HUES64 (cell line): ENCODE measurements around the gene PEBP1. TPM values are rescaled to one million over a fixed set of nuclear protein-coding genes. Genes with fewer than 3 reads are reported as not detected.

ENCODE experiments used
- H3K27ac ChIP-seq: 2 replicates; pipeline ENCODE4 v1.7.0; 2013; ENCODE audit warnings: low read depth, low read length, inconsistent platforms
- H3K27me3 ChIP-seq: 2 replicates; pipeline ENCODE4 v1.6.1; 2013; ENCODE audit warnings: mild to moderate bottlenecking, low read length; ENCODE audit not compliant: insufficient read depth
- H3K36me3 ChIP-seq: 2 replicates; pipeline ENCODE4 v1.6.1; 2013; ENCODE audit warnings: mild to moderate bottlenecking, low read length; ENCODE audit not compliant: insufficient read depth
- H3K4me1 ChIP-seq: 2 replicates; pipeline ENCODE4 v1.6.1; 2013; ENCODE audit warnings: mild to moderate bottlenecking, low read length, moderate library complexity; ENCODE audit not compliant: insufficient read depth
- H3K4me3 ChIP-seq: 2 replicates; pipeline ENCODE4 v1.5.1; 2013; ENCODE audit warnings: mild to moderate bottlenecking, low read length, moderate library complexity
- H3K9ac ChIP-seq: 2 replicates; pipeline ENCODE4 v1.6.1; 2013; ENCODE audit warnings: mild to moderate bottlenecking, low read depth, low read length
- H3K9me3 ChIP-seq: 2 replicates; pipeline ENCODE4 v1.6.1; 2013; ENCODE audit warnings: low read depth, low read length; ENCODE audit not compliant: insufficient read depth
- WGBS: fragments of 150-250, 120-280 bp; methylation state at CpG from one replicate; pipeline ENCODE4 v1.1.7; 2013; ENCODE audit warnings: missing lambda C conversion rate; 5-methylcytosine and 5-hydroxymethylcytosine counted together
- polyA plus RNA-seq, 2 experiments: library from polyadenylated mRNA; stranded (reverse); fragments of 50-300 nt; gene quantifications; one replicate each; pipeline ENCODE4 v1.2.3, GENCODE V29; 2013

PEBP1 gene
- 271 TPM for polyA plus RNA-seq (2013, experiment 1 of 2)
- polyA plus RNA-seq (2013, experiment 2 of 2): 266 TPM

DNA sequence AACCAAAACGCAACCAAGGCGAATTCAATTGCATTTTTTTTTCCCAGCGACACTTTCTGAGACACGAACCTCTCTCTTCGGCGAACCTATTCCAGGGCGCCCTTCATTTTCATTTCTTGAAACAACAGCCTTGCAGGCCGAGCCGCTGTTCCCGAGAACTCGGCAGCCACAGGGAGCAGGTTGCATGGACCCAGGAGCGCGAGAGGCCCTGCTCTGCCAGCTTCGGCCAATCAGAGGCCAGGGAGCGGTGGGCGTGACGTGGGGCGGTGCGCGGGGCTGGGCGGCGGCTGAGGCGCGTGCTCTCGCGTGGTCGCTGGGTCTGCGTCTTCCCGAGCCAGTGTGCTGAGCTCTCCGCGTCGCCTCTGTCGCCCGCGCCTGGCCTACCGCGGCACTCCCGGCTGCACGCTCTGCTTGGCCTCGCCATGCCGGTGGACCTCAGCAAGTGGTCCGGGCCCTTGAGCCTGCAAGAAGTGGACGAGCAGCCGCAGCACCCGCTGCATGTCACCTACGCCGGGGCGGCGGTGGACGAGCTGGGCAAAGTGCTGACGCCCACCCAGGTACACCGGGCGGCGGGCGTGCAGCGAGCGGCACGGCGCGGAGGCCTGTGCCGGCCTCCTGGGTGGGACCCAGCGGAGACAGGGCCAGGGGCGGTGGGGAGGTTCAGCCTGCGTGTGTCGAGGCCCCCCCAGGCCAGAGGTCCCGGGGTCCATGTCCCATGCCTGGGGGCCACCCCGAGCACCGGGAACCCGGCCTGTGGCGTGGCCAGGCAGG, at the start of gene PEBP1:
Gene PEBP1 (plus strand): TSS at position 337 of the 771 bp plus-strand sequence. CDS start 86 bp downstream, at position 423.
- no peaks in the 10 kb centered on the region for H3K27me3 ChIP-seq
- H3K4me3 ChIP-seq: peak within 1 kb of the TSS; percentile 89
- peak within 1 kb of the TSS; percentile 98 for H3K9ac ChIP-seq
- no peaks in the 10 kb centered on the region for H3K9me3 ChIP-seq
- peak within 1 kb of the TSS; percentile 63 for H3K27ac ChIP-seq
- H3K36me3 ChIP-seq: peaks cover 33% of the 10 kb centered on the region
- H3K4me1 ChIP-seq: no peaks in the 10 kb centered on the region
- WGBS: 2% methylated on average over 70 of the region's 70 CpGs

DNA sequence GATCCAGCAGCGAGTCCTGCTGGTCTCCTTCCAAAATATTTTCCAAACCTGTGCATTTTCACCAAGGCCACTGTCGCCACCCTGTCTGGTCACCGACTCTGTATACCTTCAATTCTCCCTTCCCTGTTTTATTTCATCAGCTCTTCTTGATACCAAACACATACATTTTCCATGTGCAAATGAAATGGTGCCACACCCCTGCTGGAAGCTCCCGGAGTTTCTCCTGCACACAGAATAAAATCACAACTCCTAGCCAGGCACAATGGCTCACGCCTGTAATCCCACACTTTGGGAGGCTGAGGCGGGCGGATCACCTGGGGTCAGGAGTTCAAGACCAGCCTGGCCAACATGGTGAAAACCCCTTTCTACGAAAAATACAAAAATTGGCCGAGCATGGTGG, 46.1 kb upstream of the PEBP1 start:
- Histone ChIP-seq H3K27ac (no peak overlapping the region), H3K4me3 (no peak overlapping the region), H3K9ac (no peak overlapping the region), H3K36me3 (peaks cover 50% of the 10 kb centered on the region), H3K27me3 (no peaks in the 10 kb centered on the region), H3K4me1 (no peaks in the 10 kb centered on the region), H3K9me3 (no peaks in the 10 kb centered on the region)
- 97% methylated on average over 9 of the region's 9 CpGs for WGBS

DNA sequence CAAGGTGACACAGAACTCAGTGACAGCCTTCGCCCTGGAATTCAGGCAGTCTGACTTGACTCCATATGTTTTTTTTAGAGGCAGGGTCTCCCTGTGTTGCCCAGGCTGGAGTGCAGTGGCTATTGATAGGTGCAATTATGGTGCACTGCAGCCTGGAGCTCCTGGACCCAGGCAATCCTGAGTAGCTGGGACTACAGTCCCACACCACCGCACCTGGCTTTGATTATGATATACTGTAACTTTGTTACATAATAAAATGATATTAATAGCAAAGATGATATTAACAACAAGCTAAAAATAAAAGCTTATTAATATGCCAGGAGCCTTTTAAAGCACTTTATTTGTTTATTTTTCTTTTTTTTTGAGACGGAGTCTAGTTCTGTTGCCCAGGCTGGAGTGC, 41.9 kb upstream of the PEBP1 start:
- Histone ChIP-seq H3K36me3 (peaks cover 48% of the 10 kb centered on the region), H3K9ac (no peak overlapping the region), H3K4me1 (0 out of 2 replicates have a peak, but pooled peaks cover 5% of the 10 kb centered on the region), H3K27ac (no peak overlapping the region), H3K9me3 (no peaks in the 10 kb centered on the region), H3K27me3 (no peaks in the 10 kb centered on the region), H3K4me3 (no peak overlapping the region)
- 100% methylated on average over 2 of the region's 3 CpGs for WGBS

DNA sequence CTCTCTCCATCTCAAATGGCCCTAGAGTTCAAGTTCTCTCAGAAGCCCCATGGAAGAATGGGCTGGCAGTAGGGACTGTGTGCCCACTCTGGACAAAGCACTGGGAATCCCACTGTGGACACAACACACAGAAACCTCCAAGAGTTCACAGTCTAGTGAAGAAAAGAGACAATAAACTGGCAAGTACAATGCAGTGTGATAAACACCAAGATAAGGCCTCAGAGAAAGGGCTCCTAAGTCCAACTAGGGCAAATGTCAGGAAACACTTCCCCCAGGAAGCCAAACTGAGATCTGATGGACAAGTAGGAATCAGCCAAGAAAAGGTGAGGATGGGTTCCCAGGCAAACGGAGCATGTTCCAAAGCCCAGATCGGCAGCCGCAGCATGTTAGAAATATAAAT, 37.5 kb upstream of the PEBP1 start:
- H3K4me1 ChIP-seq: peaks cover 12% of the 10 kb centered on the region; the same call in 1 of the 2 replicates
- H3K36me3 ChIP-seq: peaks cover 21% of the 10 kb centered on the region
- no peaks in the 10 kb centered on the region for H3K9me3 ChIP-seq
- 100% methylated on average over 3 of the region's 3 CpGs for WGBS
- no peak overlapping the region for H3K27ac ChIP-seq
- no peaks in the 10 kb centered on the region for H3K27me3 ChIP-seq
- no peak overlapping the region for H3K9ac ChIP-seq
- H3K4me3 ChIP-seq: no peak overlapping the region

DNA sequence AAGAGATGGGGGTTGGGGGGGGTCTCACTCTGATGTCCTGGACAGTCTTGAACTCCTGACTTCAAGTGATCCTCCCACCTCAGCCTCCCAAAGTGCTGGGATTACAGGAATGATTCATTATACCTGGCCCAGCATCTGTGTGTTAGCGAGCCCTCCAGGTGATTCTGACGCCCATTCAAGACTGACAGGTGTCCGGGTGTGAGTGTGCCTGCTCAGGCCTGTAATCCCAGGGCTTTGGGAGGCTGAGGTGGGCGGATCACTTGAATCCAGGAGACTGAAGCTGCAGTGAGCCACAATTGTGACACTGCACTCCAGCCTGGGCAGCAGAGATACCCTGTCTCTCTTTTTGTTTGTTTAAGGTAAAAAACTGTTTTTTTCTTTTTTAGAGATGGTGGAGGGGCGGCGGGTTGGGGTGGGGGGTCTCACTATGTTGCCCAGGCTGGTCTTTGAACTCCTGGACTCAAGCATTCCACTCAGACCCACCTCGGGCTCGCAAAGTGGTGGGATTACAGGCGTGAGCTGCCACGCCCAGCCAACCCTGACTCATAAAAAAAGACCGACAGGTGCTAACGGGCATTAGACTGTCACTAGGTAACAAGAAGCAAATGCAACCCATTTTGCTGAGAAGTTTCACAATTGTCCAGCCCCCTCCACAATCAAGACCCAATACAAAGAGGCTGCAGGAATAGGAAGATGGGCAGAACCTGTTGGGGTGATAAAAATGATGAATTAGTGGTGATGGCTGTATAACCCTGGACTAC, 36.8 kb upstream of the PEBP1 start:
- no peak overlapping the region for H3K4me3 ChIP-seq
- H3K27ac ChIP-seq: no peak overlapping the region
- H3K4me1 ChIP-seq: peaks cover 12% of the 10 kb centered on the region; the same call in 1 of the 2 replicates
- no peaks in the 10 kb centered on the region for H3K27me3 ChIP-seq
- no peak overlapping the region for H3K9ac ChIP-seq
- peaks cover 17% of the 10 kb centered on the region for H3K36me3 ChIP-seq
- WGBS: 93% methylated on average over 12 of the region's 12 CpGs
- H3K9me3 ChIP-seq: no peaks in the 10 kb centered on the region

DNA sequence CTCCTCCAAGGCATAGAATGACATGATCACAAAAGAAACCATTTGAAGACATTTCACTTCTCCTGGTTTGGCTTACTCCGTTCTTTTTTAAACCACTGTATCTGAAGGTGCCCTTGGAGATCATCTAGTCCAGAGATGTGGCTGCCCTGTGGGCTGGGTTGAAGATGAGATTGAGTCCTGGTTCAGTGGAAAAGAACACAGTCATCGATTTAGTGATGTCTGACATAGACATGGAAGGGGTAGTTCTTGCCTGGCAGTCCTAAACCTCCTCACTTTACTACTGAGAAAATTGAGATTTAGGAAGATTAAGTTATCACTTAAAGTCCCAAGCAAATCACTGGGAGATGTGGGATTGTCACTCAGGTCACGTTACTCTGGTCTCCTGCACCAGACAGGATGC, 34.9 kb upstream of the PEBP1 start:
- Histone ChIP-seq H3K36me3 (peaks cover 8% of the 10 kb centered on the region), H3K27me3 (no peaks in the 10 kb centered on the region), H3K27ac (no peak overlapping the region), H3K9me3 (no peaks in the 10 kb centered on the region), H3K4me3 (no peak overlapping the region), H3K4me1 (peaks cover 12% of the 10 kb centered on the region; the same call in 1 of the 2 replicates), H3K9ac (no peak overlapping the region)
- 100% methylated on average over 2 of the region's 3 CpGs for WGBS

DNA sequence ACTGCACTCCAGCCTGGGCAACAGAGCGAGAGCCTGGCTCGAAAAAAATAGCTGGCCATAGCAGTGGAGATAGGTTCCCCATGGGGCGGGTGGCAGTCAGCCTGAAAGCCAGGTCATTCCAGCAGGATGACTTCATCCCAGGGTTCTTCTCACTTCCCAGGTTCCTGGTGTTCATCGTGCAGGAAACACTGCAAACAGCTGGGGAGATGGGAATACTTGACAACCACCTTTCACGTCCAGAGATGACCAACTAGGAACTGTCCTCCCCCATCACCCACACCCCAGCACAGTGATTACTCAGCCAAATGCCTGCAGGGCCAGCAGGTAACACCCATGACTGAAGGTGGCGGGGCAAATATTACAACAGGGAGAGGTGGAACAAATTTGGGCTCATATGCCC, 33.9 kb upstream of the PEBP1 start:
- Histone ChIP-seq H3K27me3 (no peaks in the 10 kb centered on the region), H3K4me1 (peaks cover 12% of the 10 kb centered on the region; the same call in 1 of the 2 replicates), H3K27ac (no peak overlapping the region), H3K36me3 (peaks cover 8% of the 10 kb centered on the region), H3K4me3 (peak overlapping the region; percentile 75), H3K9ac (peak overlapping the region; percentile 80; the same call in 1 of the 2 replicates), H3K9me3 (no peaks in the 10 kb centered on the region)
- 71% methylated on average over 6 of the region's 6 CpGs for WGBS

DNA sequence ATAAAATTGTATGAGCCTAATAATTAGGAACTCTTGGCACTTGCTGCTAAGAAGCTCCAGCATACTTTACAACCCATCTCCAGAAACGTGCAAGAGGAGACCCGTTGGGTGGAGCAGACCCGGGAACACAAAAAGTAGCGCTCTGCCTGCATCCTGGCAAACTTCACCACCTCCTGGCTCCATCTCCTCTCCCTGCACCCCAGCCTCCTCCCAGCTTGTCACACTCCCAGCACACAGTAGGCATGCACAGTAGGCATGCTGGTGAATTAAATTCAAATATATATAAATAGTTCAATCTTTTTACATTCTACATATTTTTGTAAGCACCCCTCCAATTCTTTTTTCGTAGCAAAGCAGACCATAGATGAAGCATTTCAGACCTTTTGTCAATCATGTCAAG, 33.3 kb upstream of the PEBP1 start:
- H3K9me3 ChIP-seq: no peaks in the 10 kb centered on the region
- H3K27ac ChIP-seq: no peak overlapping the region
- 15% methylated on average over 4 of the region's 5 CpGs for WGBS
- peaks cover 8% of the 10 kb centered on the region for H3K36me3 ChIP-seq
- H3K4me3 ChIP-seq: peak overlapping the region; percentile 75
- H3K27me3 ChIP-seq: no peaks in the 10 kb centered on the region
- peaks cover 12% of the 10 kb centered on the region; the same call in 1 of the 2 replicates for H3K4me1 ChIP-seq
- H3K9ac ChIP-seq: peak overlapping the region; percentile 80

DNA sequence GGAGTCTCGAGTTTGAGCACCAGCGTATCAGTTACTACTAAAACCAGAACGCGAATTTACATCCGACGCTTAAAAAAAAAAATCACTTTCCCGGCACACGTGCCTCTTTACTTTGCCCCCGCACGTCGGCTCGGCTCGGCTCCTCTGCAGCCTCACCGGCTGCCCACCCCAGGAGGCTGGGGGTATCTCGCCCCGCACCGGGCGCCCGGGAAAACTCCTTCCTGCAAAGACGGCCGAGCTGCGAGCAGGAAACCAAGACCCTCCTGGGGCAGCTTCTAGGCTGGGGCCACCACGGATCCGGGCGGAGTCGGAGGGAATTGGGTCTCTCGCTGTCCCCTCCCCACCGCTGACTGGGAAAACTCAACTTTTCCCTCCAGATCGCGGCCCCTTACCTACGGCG, 32.7 kb upstream of the PEBP1 start:
- H3K27me3 ChIP-seq: no peaks in the 10 kb centered on the region
- H3K9ac ChIP-seq: peak overlapping the region; percentile 80
- H3K27ac ChIP-seq: peak overlapping the region; percentile 85
- peak overlapping the region; percentile 75 for H3K4me3 ChIP-seq
- H3K36me3 ChIP-seq: peaks cover 8% of the 10 kb centered on the region
- no peaks in the 10 kb centered on the region for H3K9me3 ChIP-seq
- peaks cover 12% of the 10 kb centered on the region; the same call in 1 of the 2 replicates for H3K4me1 ChIP-seq
- under 1% methylated on average over 32 of the region's 32 CpGs for WGBS

DNA sequence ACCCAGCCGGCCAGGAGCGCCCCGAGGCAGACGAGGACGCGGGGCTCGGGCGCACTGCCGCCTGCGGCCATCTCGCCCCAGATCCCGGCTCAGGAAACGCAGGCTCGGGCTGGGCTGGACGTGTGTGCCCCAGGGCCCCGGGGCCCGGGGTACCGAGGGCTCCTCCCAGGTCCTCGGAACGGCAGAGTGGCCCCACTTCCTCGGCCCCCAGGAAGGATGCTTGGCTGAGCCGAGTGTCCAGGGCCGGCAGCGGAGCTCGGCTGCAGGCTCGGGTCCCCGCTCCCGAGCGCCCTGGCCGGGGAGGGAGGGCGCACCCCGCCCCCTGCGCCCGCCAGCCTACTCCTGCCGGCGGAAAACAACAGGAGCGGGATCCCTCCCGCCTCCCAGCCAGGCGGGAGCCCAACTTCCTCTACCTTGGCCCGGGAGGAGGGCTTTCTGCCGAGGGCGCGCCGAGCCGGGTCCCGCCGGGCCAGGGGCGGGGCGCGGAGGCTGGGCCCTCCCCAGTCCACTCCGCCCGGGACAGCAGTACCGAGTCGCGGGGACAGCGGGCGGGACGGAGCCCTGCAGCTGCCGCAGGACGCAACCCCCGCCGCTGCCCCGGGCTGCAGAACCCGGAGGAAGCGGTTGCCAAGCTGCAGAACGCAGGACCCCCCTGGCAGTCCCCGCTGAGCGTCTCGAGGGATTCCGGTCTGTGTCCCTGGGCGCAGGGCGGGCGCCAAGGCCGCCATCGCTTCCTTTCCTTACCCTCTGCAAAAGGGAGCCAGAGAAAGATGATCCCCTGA, 32.1 kb upstream of the PEBP1 start, which contains the start of gene VSIG10:
Gene VSIG10 (minus strand): TSS at position 411 of the 782 bp plus-strand sequence. CDS start 340 bp downstream, at position 71.
- Histone ChIP-seq H3K9me3 (no peaks in the 10 kb centered on the region), H3K27me3 (no peaks in the 10 kb centered on the region), H3K4me3 (peak within 1 kb of the TSS; percentile 75), H3K27ac (peak within 1 kb of the TSS; percentile 85), H3K4me1 (peaks cover 6% of the 10 kb centered on the region; the same call in 1 of the 2 replicates), H3K36me3 (peaks cover 8% of the 10 kb centered on the region), H3K9ac (peak within 1 kb of the TSS; percentile 80)
- under 1% methylated on average over 75 of the region's 75 CpGs for WGBS
